GM21723 (cell line): ENCODE measurements around the gene FBXO11.
"Not testable (repeated sequence)": the region's sequence is repeated elsewhere in the genome, so short reads cannot be mapped to it uniquely, and the experiment has no call there.

Source experiments
- ATAC-seq: cut with Tn5 transposase; IDR thresholded peaks from one replicate; pipeline ENCODE4 v1.9.1; 2021; ENCODE audit warnings: mild to moderate bottlenecking, moderate library complexity; ENCODE audit not compliant: unreplicated experiment

The FBXO11 gene

GRCh38 chr2:47906157-47907038 is at the start of gene FBXO11:
Gene FBXO11, minus strand, starts transcription at chr2:47906498. Its CDS starts 778 bp downstream, at chr2:47905720.
- ATAC-seq, result peak; percentile 89

GRCh38 chr2:47950340-47951301 is 44.3 kb upstream of the FBXO11 start:
- ATAC-seq, result no peak

GRCh38 chr2:47946593-47946992 is 40.3 kb upstream of the FBXO11 start:
- no peak for ATAC-seq

- ATAC-seq, result no peak
Observed at GRCh38 chr2:47945046-47945781, 38.9 kb upstream of the FBXO11 start.

- ATAC-seq, result no peak
Observed at GRCh38 chr2:47941936-47942335, 35.6 kb upstream of the FBXO11 start.

- no peak for ATAC-seq
Observed at GRCh38 chr2:47937677-47938076, 31.4 kb upstream of the FBXO11 start.

GRCh38 chr2:47935071-47935470 is 28.8 kb upstream of the FBXO11 start:
- no peak for ATAC-seq

GRCh38 chr2:47918043-47918442 is 11.7 kb upstream of the FBXO11 start:
- ATAC-seq, result no peak

- ATAC-seq, result no peak
Observed at GRCh38 chr2:47917276-47917961, 11.1 kb upstream of the FBXO11 start.

- no peak for ATAC-seq
Observed at GRCh38 chr2:47916412-47916811, 10.1 kb upstream of the FBXO11 start.

GRCh38 chr2:47910662-47911061 is 4.4 kb upstream of the FBXO11 start:
- not testable (repeated sequence) for ATAC-seq

GRCh38 chr2:47908682-47909081 is 2.4 kb upstream of the FBXO11 start:
- ATAC-seq, result no peak

- peak; percentile 41 for ATAC-seq
Observed at GRCh38 chr2:47907039-47907781, 912 bp upstream of the FBXO11 start.

GRCh38 chr2:47905386-47906156 is 727 bp downstream of the FBXO11 start:
- ATAC-seq, result peak; percentile 12

- ATAC-seq, result no peak
Observed at GRCh38 chr2:47903781-47904490, 2.4 kb downstream of the FBXO11 start.

- not testable (repeated sequence) for ATAC-seq
Observed at GRCh38 chr2:47901892-47902291, 4.4 kb downstream of the FBXO11 start.

GRCh38 chr2:47900857-47901256 is 5.4 kb downstream of the FBXO11 start:
- no peak for ATAC-seq
